HG02970 (cell line): ENCODE measurements around the gene TM4SF4.

Experiments used
- ATAC-seq: cut with Tn5 transposase; IDR thresholded peaks from one replicate; pipeline ENCODE4 v1.9.1; 2021; ENCODE audit warnings: mild to moderate bottlenecking, moderate library complexity, moderate number of reproducible peaks; ENCODE audit not compliant: unreplicated experiment, low FRiP score

TM4SF4 gene

GRCh38 chr3:149507491-149508324 lies 33.2 kb downstream of the TM4SF4 start:
- ATAC-seq: no peak

- ATAC-seq: no peak
Observed at GRCh38 chr3:149509526-149509925, 35.0 kb downstream of the TM4SF4 start.

- ATAC-seq: no peak
Observed at GRCh38 chr3:149510480-149510879, 36.0 kb downstream of the TM4SF4 start.

GRCh38 chr3:149511040-149511626 lies 36.6 kb downstream of the TM4SF4 start:
- no peak for ATAC-seq

GRCh38 chr3:149512073-149512782 lies 37.7 kb downstream of the TM4SF4 start:
- no peak for ATAC-seq

- no peak for ATAC-seq
Observed at GRCh38 chr3:149514471-149514870, 40.0 kb downstream of the TM4SF4 start.

GRCh38 chr3:149515249-149515648 lies 40.8 kb downstream of the TM4SF4 start:
- ATAC-seq: no peak

GRCh38 chr3:149516920-149517319 lies 42.4 kb downstream of the TM4SF4 start:
- ATAC-seq: no peak

- no peak for ATAC-seq
Observed at GRCh38 chr3:149519912-149520311, 45.4 kb downstream of the TM4SF4 start.

GRCh38 chr3:149523512-149524299 lies 49.2 kb downstream of the TM4SF4 start:
- no peak for ATAC-seq

- no peak for ATAC-seq
Observed at GRCh38 chr3:149527531-149528339, 53.2 kb downstream of the TM4SF4 start.

- no peak for ATAC-seq
Observed at GRCh38 chr3:149528340-149528650, 53.8 kb downstream of the TM4SF4 start.

- no peak for ATAC-seq
Observed at GRCh38 chr3:149529099-149529498, 54.6 kb downstream of the TM4SF4 start.

GRCh38 chr3:149532489-149533180 lies 58.1 kb downstream of the TM4SF4 start:
- ATAC-seq: no peak

- no peak for ATAC-seq
Observed at GRCh38 chr3:149534082-149534481, 59.6 kb downstream of the TM4SF4 start.

- no peak for ATAC-seq
Observed at GRCh38 chr3:149534671-149535332, 60.3 kb downstream of the TM4SF4 start.

GRCh38 chr3:149535333-149535685 lies 60.8 kb downstream of the TM4SF4 start:
- no peak for ATAC-seq

GRCh38 chr3:149536429-149536828 lies 61.9 kb downstream of the TM4SF4 start:
- no peak for ATAC-seq

GRCh38 chr3:149538371-149538770 lies 63.9 kb downstream of the TM4SF4 start:
- ATAC-seq: no peak
